HL-60 (cell line): Measurements from ENCODE around the gene BMP4.

Source experiments
- DNase-seq, 2 experiments: peaks; one replicate each; pipeline ENCODE4 v3.0.0-alpha.2; 2010 to 2020; ENCODE audit warnings: low read depth in 1 of 2, low spot score in 1 of 2
- H3K27ac ChIP-seq: fragments of 250-450 bp; sonication (Bioruptor Pico); replicated peaks from 2 replicates; pipeline ENCODE4 v1.5.1; 2020; ENCODE audit warnings: mild to moderate bottlenecking, moderate library complexity
- H3K27me3 ChIP-seq: fragments of 250-450 bp; sonication (Bioruptor Pico); 2 replicates; pipeline ENCODE4 v1.5.1; 2021; ENCODE audit warnings: mild to moderate bottlenecking, moderate library complexity; ENCODE audit not compliant: insufficient read depth, poor library complexity, severe bottlenecking
- H3K4me3 ChIP-seq: replicated peaks from 2 replicates; pipeline ENCODE4 v1.5.1; 2011; ENCODE audit warnings: mild to moderate bottlenecking, control low read depth, low read length; ENCODE audit not compliant: insufficient read depth
- GABPA ChIP-seq: IDR thresholded peaks from 2 replicates; pipeline ENCODE4 v1.6.1; 2012; ENCODE audit warnings: low read depth
- POLR2AphosphoS5 ChIP-seq: IDR thresholded peaks from 2 replicates; pipeline ENCODE4 v1.6.1; 2012; ENCODE audit warnings: low read depth
- SPI1 ChIP-seq: IDR thresholded peaks from 2 replicates; pipeline ENCODE4 v1.6.1; 2012; ENCODE audit warnings: low read depth, mild to moderate bottlenecking, borderline replicate concordance
- TF ChIP-seq, protein P1 (sequence below): IDR thresholded peaks from 2 replicates; pipeline ENCODE4 v1.6.1; 2012; ENCODE audit warnings: low read depth; ENCODE audit not compliant: insufficient replicate concordance
- TF ChIP-seq, protein P2 (sequence below): IDR thresholded peaks from one replicate; pipeline ENCODE4 v1.5.1; 2011; ENCODE audit warnings: low read length, control low read depth, inconsistent platforms; ENCODE audit not compliant: insufficient read depth

The BMP4 gene

DNA sequence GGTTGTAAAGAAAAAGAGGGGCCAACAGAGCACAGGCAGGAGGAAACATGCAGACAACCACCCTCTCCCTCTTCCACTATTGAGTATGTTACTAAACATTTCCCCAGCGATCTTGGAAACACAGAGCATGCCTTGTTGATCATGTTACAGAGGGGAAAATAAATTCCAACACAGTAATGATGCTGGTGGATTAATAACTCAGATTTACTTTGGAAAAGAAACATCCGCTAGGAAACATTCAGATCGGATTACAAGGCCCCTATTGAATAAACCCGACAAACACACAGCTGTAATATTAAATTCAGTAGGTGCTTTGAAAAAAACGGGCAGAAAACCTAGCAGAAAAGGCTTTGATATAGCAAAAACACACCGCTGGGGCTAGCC is 5.4 kb downstream of the BMP4 start:
- no peak overlapping the region for H3K27ac ChIP-seq
- no peak for TF ChIP-seq POLR2AphosphoS5
- no peak for TF ChIP-seq SPI1
- TF ChIP-seq, protein P1, sequence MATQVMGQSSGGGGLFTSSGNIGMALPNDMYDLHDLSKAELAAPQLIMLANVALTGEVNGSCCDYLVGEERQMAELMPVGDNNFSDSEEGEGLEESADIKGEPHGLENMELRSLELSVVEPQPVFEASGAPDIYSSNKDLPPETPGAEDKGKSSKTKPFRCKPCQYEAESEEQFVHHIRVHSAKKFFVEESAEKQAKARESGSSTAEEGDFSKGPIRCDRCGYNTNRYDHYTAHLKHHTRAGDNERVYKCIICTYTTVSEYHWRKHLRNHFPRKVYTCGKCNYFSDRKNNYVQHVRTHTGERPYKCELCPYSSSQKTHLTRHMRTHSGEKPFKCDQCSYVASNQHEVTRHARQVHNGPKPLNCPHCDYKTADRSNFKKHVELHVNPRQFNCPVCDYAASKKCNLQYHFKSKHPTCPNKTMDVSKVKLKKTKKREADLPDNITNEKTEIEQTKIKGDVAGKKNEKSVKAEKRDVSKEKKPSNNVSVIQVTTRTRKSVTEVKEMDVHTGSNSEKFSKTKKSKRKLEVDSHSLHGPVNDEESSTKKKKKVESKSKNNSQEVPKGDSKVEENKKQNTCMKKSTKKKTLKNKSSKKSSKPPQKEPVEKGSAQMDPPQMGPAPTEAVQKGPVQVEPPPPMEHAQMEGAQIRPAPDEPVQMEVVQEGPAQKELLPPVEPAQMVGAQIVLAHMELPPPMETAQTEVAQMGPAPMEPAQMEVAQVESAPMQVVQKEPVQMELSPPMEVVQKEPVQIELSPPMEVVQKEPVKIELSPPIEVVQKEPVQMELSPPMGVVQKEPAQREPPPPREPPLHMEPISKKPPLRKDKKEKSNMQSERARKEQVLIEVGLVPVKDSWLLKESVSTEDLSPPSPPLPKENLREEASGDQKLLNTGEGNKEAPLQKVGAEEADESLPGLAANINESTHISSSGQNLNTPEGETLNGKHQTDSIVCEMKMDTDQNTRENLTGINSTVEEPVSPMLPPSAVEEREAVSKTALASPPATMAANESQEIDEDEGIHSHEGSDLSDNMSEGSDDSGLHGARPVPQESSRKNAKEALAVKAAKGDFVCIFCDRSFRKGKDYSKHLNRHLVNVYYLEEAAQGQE = no peak
- TF ChIP-seq, protein P2, sequence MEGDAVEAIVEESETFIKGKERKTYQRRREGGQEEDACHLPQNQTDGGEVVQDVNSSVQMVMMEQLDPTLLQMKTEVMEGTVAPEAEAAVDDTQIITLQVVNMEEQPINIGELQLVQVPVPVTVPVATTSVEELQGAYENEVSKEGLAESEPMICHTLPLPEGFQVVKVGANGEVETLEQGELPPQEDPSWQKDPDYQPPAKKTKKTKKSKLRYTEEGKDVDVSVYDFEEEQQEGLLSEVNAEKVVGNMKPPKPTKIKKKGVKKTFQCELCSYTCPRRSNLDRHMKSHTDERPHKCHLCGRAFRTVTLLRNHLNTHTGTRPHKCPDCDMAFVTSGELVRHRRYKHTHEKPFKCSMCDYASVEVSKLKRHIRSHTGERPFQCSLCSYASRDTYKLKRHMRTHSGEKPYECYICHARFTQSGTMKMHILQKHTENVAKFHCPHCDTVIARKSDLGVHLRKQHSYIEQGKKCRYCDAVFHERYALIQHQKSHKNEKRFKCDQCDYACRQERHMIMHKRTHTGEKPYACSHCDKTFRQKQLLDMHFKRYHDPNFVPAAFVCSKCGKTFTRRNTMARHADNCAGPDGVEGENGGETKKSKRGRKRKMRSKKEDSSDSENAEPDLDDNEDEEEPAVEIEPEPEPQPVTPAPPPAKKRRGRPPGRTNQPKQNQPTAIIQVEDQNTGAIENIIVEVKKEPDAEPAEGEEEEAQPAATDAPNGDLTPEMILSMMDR = no peak
- TF ChIP-seq GABPA = no peak
- H3K27me3 ChIP-seq = peaks cover 46% of the 10 kb centered on the region
- DNase-seq = no peak
- H3K4me3 ChIP-seq = no peak overlapping the region

DNA sequence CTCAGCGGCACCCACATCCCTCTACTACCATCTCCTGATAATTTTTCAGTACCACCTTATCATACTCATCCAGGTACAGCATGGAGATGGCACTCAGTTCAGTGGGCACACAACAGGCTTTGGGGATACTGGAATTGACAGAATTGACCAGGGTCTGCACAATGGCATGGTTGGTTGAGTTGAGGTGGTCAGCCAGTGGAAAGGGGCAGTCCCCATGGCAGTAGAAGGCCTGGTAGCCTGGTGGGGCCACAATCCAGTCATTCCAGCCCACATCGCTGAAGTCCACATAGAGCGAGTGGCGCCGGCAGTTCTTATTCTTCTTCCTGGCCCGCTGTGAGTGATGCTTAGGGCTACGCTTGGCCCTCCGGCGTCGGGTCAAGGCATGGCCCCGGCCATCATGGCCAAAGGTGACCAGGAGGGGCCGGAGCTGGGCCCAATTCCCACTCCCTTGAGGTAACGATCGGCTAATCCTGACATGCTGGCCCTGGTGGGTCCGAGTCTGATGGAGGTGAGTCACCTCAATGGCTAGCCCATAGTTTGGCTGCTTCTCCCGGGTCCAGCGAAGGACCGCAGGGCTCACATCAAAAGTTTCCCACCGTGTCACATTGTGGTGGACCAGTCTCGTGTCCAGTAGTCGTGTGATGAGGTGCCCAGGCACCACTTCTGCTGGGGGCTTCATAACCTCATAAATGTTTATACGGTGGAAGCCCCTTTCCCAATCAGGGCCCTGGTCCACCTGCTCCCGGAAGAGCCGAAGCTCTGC is 6.4 kb downstream of the BMP4 start:
- Histone ChIP-seq H3K27ac (no peak overlapping the region), H3K27me3 (peaks cover 42% of the 10 kb centered on the region), H3K4me3 (no peak overlapping the region)
- TF ChIP-seq, protein P2 = no peak
- TF ChIP-seq, protein P1 = no peak
- no peak for TF ChIP-seq SPI1
- no peak for TF ChIP-seq POLR2AphosphoS5
- no peak for TF ChIP-seq GABPA
- no peak for DNase-seq

DNA sequence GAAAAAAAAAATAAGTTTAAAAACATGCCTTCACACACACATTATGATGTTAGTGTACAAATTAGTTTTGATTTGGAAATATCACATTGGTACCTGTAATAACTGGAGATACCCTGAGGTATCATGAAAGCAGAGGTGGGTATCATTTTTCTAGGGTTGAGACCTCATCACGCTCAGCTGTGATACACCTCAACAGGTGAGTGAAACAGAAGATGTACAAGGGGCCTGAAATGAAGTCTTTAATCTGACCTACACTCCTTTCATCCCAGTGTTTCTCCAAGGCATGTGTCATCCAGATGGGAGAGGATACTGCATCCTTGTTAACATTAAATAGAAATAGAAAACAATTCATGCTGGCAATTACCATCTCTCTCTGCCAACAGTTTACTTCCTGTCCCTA is 7.4 kb downstream of the BMP4 start:
- Histone ChIP-seq H3K27ac (no peak overlapping the region), H3K4me3 (no peak overlapping the region), H3K27me3 (peaks cover 34% of the 10 kb centered on the region)
- TF ChIP-seq POLR2AphosphoS5 = no peak
- TF ChIP-seq, protein P1 = no peak
- TF ChIP-seq GABPA = no peak
- no peak for TF ChIP-seq SPI1
- TF ChIP-seq, protein P2 = no peak
- no peak for DNase-seq
